GM18526 (cell line): ENCODE results near the gene EFS.

ENCODE experiments used
- POLR2A ChIP-seq: IDR thresholded peaks from 3 replicates; pipeline ENCODE4 v1.6.1; 2011; ENCODE audit not compliant: insufficient read length; ENCODE audit errors: extremely low read depth

The EFS gene

DNA sequence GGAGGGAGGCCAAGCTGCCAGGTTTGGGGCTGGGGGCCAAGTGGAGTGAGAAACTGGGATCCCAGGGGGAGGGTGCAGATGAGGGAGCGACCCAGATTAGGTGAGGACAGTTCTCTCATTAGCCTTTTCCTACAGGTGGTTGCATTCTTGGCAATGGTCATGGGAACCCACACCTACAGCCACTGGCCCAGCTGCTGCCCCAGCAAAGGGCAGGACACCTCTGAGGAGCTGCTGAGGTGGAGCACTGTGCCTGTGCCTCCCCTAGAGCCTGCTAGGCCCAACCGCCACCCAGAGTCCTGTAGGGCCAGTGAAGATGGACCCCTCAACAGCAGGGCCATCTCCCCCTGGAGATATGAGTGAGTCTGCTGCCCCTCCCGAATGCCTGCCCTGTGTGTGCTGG lies 8.1 kb upstream of the EFS start:
- TF ChIP-seq POLR2A = no peak

DNA sequence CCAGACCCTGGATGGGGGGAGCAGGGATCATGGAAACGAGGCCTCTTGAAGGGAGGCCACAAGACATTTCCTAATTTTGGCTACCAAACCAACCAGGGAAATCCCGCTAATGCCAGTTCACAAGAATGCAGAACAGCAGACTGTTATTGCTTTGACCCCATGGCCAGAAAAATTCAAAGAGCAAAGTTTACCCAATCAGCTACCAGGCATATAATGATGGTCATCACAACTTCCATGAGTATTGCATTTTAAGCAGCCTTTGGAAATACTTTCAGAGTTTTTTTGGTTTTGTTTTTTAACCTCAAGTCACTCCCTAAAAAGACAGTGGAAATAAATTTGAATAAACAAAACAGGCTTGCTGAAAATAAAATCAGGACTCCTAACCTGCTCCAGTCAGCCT lies 7.5 kb upstream of the EFS start, which contains the start of gene IL25:
Gene IL25 (plus strand): TSS at position 301 of the 400 bp plus-strand sequence.
- no peak for TF ChIP-seq POLR2A

DNA sequence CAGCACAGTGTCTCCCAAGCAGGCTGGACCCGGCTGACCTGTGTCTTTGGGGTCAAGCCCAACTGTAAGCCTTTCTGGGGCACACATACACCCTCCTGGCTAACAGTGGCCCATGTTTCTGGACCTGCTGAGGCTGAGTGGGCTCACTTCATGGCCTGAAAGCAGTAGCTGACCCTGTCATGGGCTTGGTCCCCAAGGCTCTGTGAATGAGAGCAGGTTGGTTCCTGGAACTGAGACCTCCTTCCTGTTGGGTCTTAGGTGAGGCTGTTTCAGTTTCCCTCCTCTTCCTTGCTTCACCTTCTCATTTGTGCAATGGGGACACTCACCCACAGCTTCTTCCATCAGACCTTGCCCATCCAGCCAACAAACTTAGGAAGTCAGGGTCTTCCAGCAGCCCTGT lies 6.9 kb upstream of the EFS start:
- TF ChIP-seq POLR2A = no peak

DNA sequence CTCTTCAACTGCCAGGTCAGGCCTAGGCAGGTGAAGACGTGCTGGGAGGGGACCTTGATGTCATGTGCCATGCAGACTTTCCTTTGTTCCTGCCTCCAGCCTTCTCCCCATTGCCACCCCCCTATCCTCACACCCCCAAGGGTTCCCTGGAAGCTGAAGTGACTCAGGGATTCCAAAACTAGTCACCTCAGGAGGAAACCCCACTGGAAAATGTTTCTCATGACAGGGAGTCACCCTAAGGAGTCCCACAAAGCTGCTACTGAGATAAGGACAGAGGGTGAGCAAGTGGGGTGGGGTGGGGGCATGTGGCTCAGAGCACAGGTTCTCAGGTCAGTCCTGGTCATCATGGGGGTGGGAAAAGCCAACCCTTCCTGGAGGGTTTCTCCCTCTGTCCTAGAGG lies 5.2 kb upstream of the EFS start:
- no peak for TF ChIP-seq POLR2A

DNA sequence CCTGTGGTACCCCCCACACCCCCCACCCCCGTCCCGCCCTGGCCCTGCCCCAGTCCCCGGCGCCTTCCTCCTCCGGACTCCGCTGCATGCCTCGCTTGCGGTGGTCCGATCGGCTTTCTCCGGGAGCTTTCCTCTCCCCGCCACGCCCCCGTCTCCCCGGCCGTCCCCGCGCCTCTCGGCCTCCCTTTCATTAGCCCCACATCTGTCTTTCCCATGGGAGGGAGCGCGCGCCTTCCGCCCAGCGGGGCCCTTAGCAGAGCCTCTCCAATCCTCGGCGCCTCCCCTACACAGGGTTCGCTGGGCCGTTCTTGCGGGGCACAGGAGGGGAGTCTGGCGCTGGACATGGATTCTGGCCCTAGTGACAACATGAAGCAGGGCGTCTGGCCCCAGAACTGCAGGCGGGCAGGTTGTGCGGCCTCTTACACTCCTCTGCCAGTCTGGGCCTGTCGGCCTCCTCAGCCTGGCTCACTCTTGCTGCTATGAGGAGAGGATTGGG lies 1.5 kb upstream of the EFS start:
- TF ChIP-seq POLR2A = no peak

DNA sequence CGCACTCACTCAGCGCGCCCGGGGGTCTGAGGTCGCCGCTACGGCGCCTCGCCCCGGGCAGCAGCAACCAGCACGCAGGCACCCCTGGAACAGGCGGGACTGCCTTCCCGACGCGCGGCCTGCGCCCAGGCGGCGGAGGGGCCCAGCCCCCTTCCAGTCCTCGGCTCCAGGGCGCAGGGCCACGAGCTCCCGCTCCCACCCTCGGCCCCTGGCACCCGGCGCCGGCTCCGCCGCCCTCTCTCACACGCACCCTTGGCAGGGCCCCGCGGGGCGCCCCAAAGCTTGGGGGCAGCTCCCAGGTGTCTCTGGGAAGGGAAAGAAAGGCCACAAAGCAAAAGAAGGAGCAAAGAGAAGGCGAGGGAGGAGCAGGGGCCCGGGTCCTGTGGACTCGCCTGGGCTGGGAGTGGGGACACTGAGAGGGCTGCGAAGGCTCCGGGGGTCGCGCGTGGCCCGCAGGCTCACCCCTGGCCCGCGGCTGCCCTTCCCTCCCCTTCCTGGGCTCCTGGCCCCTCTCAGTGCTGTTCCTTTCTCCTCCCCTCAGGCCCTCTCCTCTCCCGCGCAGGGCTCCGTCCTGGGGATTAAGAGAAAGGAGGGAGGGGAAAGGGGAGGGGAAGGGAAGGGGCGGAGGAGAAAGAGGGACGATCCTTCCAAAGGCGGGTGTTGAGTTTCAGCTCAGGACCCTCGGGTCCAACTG lies 907 bp upstream of the EFS start:
- TF ChIP-seq POLR2A = no peak

DNA sequence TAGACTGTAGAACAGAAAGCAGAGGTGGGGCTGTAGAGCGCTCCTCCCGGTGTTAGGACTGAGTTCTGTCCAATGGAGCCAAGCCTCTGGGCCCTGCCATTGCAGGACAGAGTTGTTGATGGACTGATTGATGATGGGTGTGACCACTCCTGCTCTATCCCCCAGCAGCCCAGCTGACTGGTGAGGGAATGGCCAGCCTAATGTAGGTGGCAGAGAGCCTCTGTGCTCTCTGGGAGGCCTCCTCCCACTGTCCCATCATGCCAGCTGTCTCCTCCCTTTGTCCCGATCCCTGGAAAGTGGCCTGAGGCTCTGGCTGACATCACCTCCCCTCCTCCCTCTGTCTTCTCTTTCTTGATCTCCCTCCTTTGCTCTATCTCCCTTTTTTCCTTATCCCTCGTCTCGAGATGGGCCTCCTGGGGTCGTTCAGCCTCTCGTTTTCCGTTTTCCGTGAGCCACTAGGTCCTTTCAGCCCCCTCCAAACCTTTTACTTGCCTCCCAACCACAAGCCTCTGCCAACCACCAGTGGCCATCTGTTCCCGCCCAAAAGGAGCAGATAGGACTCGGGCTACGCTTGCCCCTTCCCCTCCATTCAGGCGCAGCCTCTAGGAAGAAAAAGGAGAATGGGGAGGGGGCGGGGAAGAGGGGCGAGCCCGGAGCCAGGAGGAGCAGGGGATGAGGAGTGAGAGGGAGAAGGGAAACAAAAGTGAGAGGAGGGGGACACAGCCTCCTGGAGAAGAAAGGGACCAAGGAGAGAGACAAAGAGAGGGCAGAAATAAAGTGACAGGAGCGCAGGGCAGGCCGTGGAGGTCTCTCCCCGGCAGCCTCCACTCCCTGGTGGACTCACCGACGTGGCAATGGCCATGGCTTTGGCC lies 572 bp downstream of the EFS start:
- no peak for TF ChIP-seq POLR2A

DNA sequence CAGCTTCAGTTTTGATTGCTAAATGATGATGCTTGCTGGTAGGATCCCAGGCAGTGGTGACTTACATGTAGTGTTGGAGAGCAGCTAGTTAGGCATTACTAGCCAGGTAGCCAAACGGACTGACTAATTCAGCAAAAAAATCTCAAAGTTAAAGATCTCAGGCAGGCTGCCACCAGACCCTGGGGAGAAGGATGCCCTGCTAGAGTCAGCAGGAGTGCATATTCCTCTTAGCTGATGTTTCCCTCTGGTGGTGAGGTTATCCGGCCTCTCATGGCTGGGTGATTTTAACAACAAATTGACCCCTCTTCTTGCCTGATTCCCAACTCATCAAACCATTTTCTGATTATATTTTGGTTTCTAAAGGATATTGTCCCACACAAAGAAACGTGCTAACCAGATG lies 2.8 kb downstream of the EFS start:
- no peak for TF ChIP-seq POLR2A

DNA sequence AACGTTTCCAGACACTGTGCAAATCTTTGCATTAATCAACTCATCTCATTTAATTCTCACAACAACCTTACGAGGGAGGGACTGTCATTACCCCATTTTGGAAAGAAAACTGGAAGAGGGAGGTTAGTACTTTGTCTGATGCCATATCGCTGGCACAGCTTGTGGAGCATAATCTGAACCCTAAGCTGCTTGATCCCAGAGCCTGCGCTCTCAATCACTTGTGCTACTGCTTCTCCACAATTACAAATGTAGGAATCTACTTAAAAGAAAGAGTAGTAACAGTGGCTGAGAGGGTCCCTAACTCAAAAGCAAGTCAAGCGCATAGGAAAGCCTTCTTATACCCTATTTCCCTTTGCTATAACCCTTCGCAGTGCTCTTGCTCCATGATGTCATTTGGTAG lies 3.2 kb downstream of the EFS start:
- TF ChIP-seq POLR2A = no peak

DNA sequence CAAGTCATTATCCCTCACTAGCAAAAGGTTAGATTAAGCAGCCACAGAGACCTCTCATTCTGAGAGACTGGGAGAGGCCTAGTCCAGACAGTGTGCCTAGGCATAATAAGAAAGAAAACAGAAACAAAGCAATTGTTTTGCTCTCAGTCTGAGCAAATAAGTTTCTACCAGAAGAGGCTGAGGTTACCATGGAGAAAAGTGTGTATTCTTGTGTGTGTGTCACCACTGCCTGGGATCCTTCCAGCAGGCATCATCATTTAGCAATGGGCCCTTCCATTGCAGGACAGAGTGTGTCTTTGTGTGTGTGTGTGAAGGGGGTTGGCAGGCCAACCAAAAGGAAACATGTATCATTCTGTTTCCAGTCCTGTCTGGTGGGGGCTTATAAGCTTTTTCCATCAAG lies 3.7 kb downstream of the EFS start:
- TF ChIP-seq POLR2A = no peak

DNA sequence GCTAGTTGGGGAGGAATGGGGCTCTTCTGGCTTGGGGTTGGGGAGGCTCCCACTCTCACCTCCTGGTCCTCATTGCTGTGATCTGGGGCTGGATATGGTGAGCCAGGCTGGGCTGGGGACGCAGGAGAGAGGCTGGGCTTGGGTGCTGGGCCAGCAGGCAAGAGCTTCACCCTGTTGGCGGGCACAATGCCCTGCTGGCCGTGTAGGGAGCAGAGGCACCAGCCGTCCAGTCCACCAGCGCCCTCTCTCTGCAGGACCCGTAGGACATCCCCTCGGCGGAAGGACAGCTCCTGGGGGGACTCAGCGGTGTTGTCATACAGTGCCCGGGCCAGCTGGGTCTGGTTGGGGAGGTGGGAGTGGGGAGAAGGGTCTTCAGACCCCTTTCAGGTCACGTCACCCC lies 4.5 kb downstream of the EFS start:
- TF ChIP-seq POLR2A = no peak

DNA sequence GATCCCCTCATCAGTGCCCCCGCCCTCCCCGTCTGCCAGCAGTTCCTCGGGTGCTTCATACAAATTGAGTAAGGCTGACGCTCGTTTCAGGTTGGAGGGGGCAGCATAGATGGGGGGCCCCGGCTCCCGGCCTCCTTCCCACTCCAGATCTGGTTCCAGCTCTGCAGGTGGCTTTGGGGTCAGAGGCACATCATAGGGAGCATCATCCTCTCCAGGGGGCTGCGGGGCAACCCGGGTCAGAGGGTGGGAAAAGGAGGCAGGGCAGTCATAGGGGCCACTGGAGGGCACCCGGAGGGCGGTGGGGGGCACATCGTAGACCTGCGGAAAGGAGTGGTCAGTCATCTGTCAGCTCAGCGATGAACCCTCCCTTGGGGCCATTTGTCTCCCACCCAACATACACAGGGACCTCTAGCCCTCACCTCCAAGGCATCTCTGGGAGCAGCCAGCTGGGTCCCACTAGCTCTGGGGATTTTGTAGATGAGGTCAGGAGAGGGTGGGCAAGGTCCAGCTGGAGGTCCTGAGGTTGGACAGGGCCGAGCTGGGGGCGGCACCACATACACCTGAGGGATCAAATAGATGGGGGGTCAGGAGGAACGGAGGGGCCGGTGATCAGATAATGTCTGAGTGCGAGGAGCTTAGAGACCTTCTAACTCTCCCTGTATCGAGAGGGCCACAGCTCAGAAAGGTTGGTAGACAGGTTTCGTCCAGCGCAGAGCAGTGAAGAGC lies 5.1 kb downstream of the EFS start:
- TF ChIP-seq POLR2A = no peak

DNA sequence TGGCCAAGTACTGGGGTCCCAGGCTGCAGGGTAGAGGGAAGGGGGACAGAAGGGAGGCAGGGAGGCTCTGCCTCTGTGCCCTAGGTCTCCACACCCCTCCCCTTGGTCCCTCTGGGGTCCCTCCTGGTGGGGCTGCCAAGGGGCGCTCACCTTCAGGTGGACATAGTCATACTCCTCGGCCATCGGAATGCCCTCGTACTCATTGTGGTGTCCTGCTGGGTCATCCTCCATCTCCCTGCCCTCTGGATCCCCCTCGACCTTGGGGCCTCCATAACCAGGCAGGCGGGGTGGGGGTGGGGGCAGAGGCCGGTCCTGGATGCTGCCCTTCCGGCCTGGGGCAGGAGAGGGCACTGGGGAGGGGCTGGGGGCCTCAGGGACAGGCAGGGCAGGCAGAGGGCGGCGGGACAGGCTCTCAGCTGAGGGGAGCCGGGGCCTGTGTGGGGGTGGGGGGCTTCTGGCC lies 5.8 kb downstream of the EFS start:
- TF ChIP-seq POLR2A = no peak

DNA sequence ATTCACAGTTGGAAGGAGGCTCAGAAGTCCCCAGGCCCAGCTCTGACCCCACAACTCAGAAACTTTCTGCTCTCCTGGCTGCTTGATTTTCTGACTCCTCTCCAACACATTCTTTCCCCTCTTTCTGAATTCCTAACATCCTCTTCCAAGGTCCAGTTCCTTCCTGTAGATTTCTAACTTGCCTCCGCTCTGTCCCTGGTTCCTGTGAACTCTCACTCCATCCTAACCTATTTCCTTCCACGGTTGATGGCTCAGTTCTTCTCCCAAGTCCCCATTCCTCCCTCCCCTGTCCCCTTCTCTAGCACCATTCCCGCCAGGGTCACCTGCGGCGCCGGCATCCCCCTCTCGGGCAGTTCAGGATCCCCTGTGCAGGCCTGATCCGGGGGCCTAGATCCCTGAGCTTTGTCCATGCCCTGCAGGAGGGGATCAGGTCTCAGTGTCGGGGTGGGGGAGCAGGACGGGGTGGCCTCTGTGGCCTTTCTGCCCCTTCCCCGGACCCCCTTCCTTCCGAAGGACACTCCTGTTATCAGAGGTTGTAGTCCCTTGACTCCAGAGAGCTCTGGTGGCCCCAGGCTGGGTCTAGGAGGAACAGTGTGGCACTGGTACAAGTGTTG lies 6.3 kb downstream of the EFS start:
- no peak for TF ChIP-seq POLR2A

DNA sequence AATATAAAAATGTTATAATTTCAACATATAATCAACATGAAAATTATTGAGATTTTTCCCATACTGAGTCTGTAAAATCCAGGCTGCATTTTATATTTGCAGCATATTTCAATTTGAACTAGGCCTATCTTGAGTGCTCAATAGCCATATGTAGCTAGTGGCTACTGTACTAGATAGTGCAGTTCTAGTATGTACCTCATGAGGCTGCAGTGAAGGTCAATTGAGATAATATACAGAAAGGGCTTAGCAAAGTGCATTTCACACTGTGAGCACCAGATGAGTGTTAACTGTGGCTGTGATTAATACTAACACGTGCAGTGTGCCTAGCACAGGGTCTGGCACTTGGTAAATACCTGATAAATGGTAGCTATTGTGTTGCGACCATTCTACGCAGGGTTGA lies 6.9 kb downstream of the EFS start:
- TF ChIP-seq POLR2A = no peak
